ENCODE measurements around the gene CCR4. TPM values are rescaled to one million over a fixed set of nuclear protein-coding genes. Genes with fewer than 3 reads are reported as not detected.
A peak's percentile ranks its signal among the peaks of the same experiment; 100 is the strongest.

CCR4 gene
- polyA plus RNA-seq, 1 donor (not counting 4 experiments of a cell fraction or from before 2014, with no cell fraction given) = not detected

DNA sequence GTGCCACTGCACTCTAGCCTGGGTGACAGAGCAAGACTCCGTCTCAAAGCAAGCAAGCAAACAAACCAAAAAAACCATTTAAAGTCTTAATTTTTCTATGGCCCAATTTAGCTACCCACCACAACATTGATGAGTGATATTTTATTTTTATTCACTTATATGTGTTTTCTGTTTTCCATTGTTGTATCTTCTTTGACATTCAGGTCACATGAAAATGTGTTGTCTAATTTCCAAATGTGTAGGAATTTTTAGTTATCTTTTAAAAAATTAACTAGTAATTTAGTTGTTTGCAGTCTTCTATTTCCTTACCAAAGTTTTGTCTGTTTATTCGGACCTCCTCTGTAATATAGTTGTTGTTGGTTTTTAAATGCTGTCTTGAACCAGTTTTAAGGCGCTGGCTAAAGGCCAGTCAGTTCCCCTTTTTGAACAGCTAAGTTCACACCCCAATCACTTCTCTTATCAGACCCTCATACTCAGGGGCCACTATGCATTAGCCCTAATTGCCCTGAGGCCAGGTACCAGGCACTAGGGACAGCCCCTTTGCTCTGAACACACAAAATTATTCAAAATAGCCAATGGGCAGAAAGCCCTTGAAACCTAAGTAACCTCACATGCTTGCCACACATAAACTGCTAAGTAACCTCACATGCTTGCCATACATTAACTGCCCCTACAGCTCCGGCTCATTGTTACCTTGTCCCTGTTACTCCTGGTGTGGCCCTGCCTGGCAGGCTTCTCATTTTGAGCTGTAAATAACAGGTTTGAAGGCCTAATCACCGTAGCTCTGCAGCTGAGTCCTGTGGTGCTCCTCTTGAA, 4.3 kb upstream of the CCR4 start:
- Histone ChIP-seq H3K4me1 (ENCODE audit: control insufficient read depth, extremely low read depth, insufficient read depth, low read length) (peaks cover 4% of the 10 kb centered on the region), H3K27ac (ENCODE audit: control insufficient read depth, insufficient read depth, low read length) (no peak overlapping the region), H4K20me1 (ENCODE audit: control insufficient read depth, extremely low read depth, insufficient read depth, low read length) (no peaks in the 10 kb centered on the region), H2AFZ (ENCODE audit: control insufficient read depth, low read length) (no peak overlapping the region), H3K9me1 (ENCODE audit: control insufficient read depth, extremely low read depth, insufficient read depth, low read length) (no peaks in the 10 kb centered on the region), H3K27me3 (ENCODE audit: control insufficient read depth, extremely low read depth, insufficient read depth, low read length) (no peaks in the 10 kb centered on the region), H3K36me3 (ENCODE audit: control insufficient read depth in 2 of 2, extremely low read depth in 1 of 2, insufficient read depth in 2 of 2, low read length in 2 of 2) (no peaks in the 10 kb centered on the region), H3K79me2 (ENCODE audit: control insufficient read depth, insufficient read depth, low read length) (no peaks in the 10 kb centered on the region), H3K4me3 (ENCODE audit: control insufficient read depth in 2 of 3, extremely low read depth in 1 of 3, insufficient read depth in 2 of 3, low read depth in 1 of 3, low read length in 3 of 3) (no peak overlapping the region), H3K9ac (ENCODE audit: control insufficient read depth, extremely low read depth, insufficient read depth, low read length) (no peak overlapping the region), H3K4me2 (ENCODE audit: control insufficient read depth, extremely low read depth, insufficient read depth, low read depth, low read length) (no peak overlapping the region), H3K9me3 (ENCODE audit: control insufficient read depth, low read depth, low read length) (no peaks in the 10 kb centered on the region)
- no peak for DNase-seq (ENCODE audit: low read depth, low spot score)
- no peak for TF ChIP-seq EZH2 (IDR thresholded peaks at IDR 0.05; ENCODE audit: low read length)
- TF ChIP-seq, protein P1, sequence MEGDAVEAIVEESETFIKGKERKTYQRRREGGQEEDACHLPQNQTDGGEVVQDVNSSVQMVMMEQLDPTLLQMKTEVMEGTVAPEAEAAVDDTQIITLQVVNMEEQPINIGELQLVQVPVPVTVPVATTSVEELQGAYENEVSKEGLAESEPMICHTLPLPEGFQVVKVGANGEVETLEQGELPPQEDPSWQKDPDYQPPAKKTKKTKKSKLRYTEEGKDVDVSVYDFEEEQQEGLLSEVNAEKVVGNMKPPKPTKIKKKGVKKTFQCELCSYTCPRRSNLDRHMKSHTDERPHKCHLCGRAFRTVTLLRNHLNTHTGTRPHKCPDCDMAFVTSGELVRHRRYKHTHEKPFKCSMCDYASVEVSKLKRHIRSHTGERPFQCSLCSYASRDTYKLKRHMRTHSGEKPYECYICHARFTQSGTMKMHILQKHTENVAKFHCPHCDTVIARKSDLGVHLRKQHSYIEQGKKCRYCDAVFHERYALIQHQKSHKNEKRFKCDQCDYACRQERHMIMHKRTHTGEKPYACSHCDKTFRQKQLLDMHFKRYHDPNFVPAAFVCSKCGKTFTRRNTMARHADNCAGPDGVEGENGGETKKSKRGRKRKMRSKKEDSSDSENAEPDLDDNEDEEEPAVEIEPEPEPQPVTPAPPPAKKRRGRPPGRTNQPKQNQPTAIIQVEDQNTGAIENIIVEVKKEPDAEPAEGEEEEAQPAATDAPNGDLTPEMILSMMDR (optimal IDR thresholded peaks at IDR 0.05 in 1 of 3, IDR thresholded peaks at IDR 0.05 in 1 of 3, conservative IDR thresholded peaks at IDR 0.05 in 1 of 3; ENCODE audit: extremely low read depth in 1 of 3, insufficient read depth in 2 of 3, low read length in 3 of 3) = no peak
- no peak for FAIRE-seq
- dilution Hi-C loops (cut with MboI; ENCODE audit: extremely low pct_ligation_motif_present, low sequenced_read_pairs) = no loop called here

GRCh38 chr3:32947789-32948238, 3.6 kb upstream of the CCR4 start:
- Histone ChIP-seq H3K9ac (ENCODE audit: control insufficient read depth, extremely low read depth, insufficient read depth, low read length) (no peak overlapping the region), H3K36me3 (ENCODE audit: control insufficient read depth in 2 of 2, extremely low read depth in 1 of 2, insufficient read depth in 2 of 2, low read length in 2 of 2) (no peaks in the 10 kb centered on the region), H2AFZ (ENCODE audit: control insufficient read depth, low read length) (no peak overlapping the region), H3K4me3 (ENCODE audit: control insufficient read depth in 2 of 3, extremely low read depth in 1 of 3, insufficient read depth in 2 of 3, low read depth in 1 of 3, low read length in 3 of 3) (no peak overlapping the region), H4K20me1 (ENCODE audit: control insufficient read depth, extremely low read depth, insufficient read depth, low read length) (no peaks in the 10 kb centered on the region), H3K9me1 (ENCODE audit: control insufficient read depth, extremely low read depth, insufficient read depth, low read length) (no peaks in the 10 kb centered on the region), H3K27me3 (ENCODE audit: control insufficient read depth, extremely low read depth, insufficient read depth, low read length) (no peaks in the 10 kb centered on the region), H3K4me1 (ENCODE audit: control insufficient read depth, extremely low read depth, insufficient read depth, low read length) (peaks cover 4% of the 10 kb centered on the region), H3K27ac (ENCODE audit: control insufficient read depth, insufficient read depth, low read length) (no peak overlapping the region), H3K79me2 (ENCODE audit: control insufficient read depth, insufficient read depth, low read length) (no peaks in the 10 kb centered on the region), H3K9me3 (ENCODE audit: control insufficient read depth, low read depth, low read length) (no peaks in the 10 kb centered on the region), H3K4me2 (ENCODE audit: control insufficient read depth, extremely low read depth, insufficient read depth, low read depth, low read length) (no peak overlapping the region)
- no peak for TF ChIP-seq EZH2 (IDR thresholded peaks at IDR 0.05; ENCODE audit: low read length)
- TF ChIP-seq, protein P1 (optimal IDR thresholded peaks at IDR 0.05 in 1 of 3, IDR thresholded peaks at IDR 0.05 in 1 of 3, conservative IDR thresholded peaks at IDR 0.05 in 1 of 3; ENCODE audit: extremely low read depth in 1 of 3, insufficient read depth in 2 of 3, low read length in 3 of 3) = peak; percentile 81 to 95 (median 88)
- DNase-seq (ENCODE audit: low read depth, low spot score) (peak; percentile 48), FAIRE-seq (peak; percentile 89)
- dilution Hi-C loops (cut with MboI; ENCODE audit: extremely low pct_ligation_motif_present, low sequenced_read_pairs) = no loop called here

All from keratinocyte (primary cell).